ENCODE data around the gene PYROXD2.

Gene PYROXD2

GRCh38 chr10:98424295-98425254 is 9.6 kb upstream of the PYROXD2 start:
- TF ChIP-seq CTCF (IDR thresholded peaks at IDR 0.05; ENCODE audit: poor library complexity, severe bottlenecking), result no peak
- Histone ChIP-seq H3K9me3 (ENCODE audit: severe bottlenecking) (no peaks in the 10 kb centered on the region), H3K4me3 (ENCODE audit: severe bottlenecking) (no peak overlapping the region), H3K27me3 (ENCODE audit: insufficient read depth, poor library complexity, severe bottlenecking) (no peaks in the 10 kb centered on the region), H3K36me3 (ENCODE audit: low read depth) (no peaks in the 10 kb centered on the region; the same call in 1 of the 2 replicates), H3K27ac (ENCODE audit: poor library complexity, severe bottlenecking) (no peak overlapping the region), H3K4me1 (ENCODE audit: insufficient read depth, poor library complexity, severe bottlenecking) (no peaks in the 10 kb centered on the region)
- ATAC-seq (ENCODE audit: low read depth), result no peak
- DNase-seq (ENCODE audit: low spot score), result no peak

DNA sequence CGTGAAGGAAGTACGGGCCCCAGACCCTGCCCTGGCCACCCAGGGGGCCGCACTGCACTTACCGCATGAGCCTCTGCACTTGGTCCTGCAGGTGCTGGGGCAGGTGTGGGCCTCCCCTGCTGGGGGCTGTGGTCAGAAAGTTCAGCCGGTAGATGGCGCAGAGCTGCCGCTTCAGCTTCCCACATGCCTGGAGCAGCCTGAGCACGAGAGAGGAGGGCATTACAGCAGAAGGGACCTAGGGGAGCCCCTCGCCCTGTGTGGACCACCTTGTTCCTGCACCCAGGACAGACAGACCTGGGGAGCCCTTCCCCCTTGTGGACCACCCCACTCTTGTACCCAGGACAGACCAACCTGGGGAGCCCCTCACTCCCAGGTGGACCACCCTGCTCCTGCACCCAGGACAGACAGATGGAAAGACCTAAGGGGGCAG is 8.7 kb upstream of the PYROXD2 start:
- peak; percentile 40; the same call in 1 of the 3 replicates for ATAC-seq (ENCODE audit: low read depth)
- no peaks in the 10 kb centered on the region; the same call in 1 of the 2 replicates for H3K36me3 ChIP-seq (ENCODE audit: low read depth)

DNA sequence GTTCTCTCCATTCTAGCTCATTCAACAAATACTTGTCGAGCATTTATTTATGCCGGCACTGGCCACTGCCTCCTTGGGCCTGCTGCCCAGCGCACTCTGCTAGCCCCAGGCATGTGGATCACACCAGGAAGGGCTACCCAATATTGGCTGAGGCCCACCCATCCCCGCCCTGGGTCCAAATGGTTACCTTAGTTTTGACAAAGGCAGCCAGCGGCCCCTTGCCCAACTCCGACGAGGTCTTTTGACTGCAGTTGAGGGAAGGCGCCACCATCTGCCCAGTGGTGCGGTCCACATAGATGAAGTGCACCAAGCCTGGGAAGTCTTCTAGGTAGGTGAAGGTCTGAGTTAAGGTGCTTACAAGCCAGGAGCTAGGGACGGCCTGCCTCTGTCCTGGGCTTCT is 7.2 kb upstream of the PYROXD2 start:
- Histone ChIP-seq H3K4me1 (ENCODE audit: insufficient read depth, poor library complexity, severe bottlenecking) (no peaks in the 10 kb centered on the region), H3K9me3 (ENCODE audit: severe bottlenecking) (no peaks in the 10 kb centered on the region), H3K4me3 (ENCODE audit: severe bottlenecking) (no peak overlapping the region), H3K27ac (ENCODE audit: poor library complexity, severe bottlenecking) (no peak overlapping the region), H3K36me3 (ENCODE audit: low read depth) (no peaks in the 10 kb centered on the region; the same call in 1 of the 2 replicates), H3K27me3 (ENCODE audit: insufficient read depth, poor library complexity, severe bottlenecking) (no peaks in the 10 kb centered on the region)
- DNase-seq (ENCODE audit: low spot score) (no peak), ATAC-seq (ENCODE audit: low read depth) (no peak)
- no peak for TF ChIP-seq CTCF (IDR thresholded peaks at IDR 0.05; ENCODE audit: poor library complexity, severe bottlenecking)

More for the DNA sequence above, 8.7 kb upstream of the PYROXD2 start:
- Histone ChIP-seq H3K4me1 (ENCODE audit: insufficient read depth, poor library complexity, severe bottlenecking) (no peaks in the 10 kb centered on the region), H3K27me3 (ENCODE audit: insufficient read depth, poor library complexity, severe bottlenecking) (no peaks in the 10 kb centered on the region), H3K27ac (ENCODE audit: poor library complexity, severe bottlenecking) (no peak overlapping the region), H3K9me3 (ENCODE audit: severe bottlenecking) (no peaks in the 10 kb centered on the region), H3K4me3 (ENCODE audit: severe bottlenecking) (no peak overlapping the region)
- no peak for TF ChIP-seq CTCF (IDR thresholded peaks at IDR 0.05; ENCODE audit: poor library complexity, severe bottlenecking)
- no peak for DNase-seq (ENCODE audit: low spot score)

DNA sequence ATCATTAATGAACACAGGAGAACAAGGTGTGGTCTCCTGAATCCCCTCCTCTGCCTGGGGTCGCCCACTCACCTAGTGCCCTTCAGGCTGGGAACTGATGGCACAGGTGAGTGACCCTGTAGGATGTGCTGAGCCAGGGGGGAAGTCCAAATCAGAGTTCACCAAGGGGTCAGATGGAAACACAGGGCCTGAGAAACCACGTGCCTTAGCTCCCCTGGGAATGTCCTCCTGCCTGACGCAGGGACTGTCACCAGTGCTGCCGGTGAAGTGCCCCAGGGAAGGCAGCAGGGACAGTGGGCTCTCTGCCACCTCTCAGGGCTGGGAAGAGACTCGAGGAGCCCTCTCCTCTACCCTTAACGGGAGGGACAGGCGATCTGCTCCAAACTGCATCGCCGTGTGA is 5.8 kb upstream of the PYROXD2 start:
- Histone ChIP-seq H3K36me3 (ENCODE audit: low read depth) (no peaks in the 10 kb centered on the region), H3K4me3 (ENCODE audit: severe bottlenecking) (no peak overlapping the region), H3K27ac (ENCODE audit: poor library complexity, severe bottlenecking) (no peak overlapping the region), H3K27me3 (ENCODE audit: insufficient read depth, poor library complexity, severe bottlenecking) (no peaks in the 10 kb centered on the region), H3K4me1 (ENCODE audit: insufficient read depth, poor library complexity, severe bottlenecking) (no peaks in the 10 kb centered on the region), H3K9me3 (ENCODE audit: severe bottlenecking) (no peaks in the 10 kb centered on the region)
- no peak for ATAC-seq (ENCODE audit: low read depth)
- no peak for DNase-seq (ENCODE audit: low spot score)
- no peak for TF ChIP-seq CTCF (IDR thresholded peaks at IDR 0.05; ENCODE audit: poor library complexity, severe bottlenecking)
